H1 (cell line): Measurements from ENCODE around the gene FBXL17. TPM values are rescaled to one million over a fixed set of nuclear protein-coding genes. Genes with fewer than 3 reads are reported as not detected.

Experiments used
- ATF3 ChIP-seq: IDR thresholded peaks from 2 replicates; pipeline ENCODE4 v1.6.1; 2011; ENCODE audit warnings: low read depth, mild to moderate bottlenecking, low read length; ENCODE audit not compliant: insufficient read depth
- CTCF ChIP-seq, 3 experiments: IDR thresholded peaks; 1 replicate in 2 of 3; 2 replicates in 1 of 3; pipeline versions ENCODE4 v1.5.1 to v1.6.1; 2011; ENCODE audit warnings: low read length in 3 of 3, mild to moderate bottlenecking in 3 of 3, inconsistent platforms in 2 of 3, low read depth in 1 of 3, moderate library complexity in 1 of 3; ENCODE audit not compliant: insufficient read depth in 1 of 3; ENCODE audit errors: control extremely low read depth in 1 of 3
- FOSL1 ChIP-seq: IDR thresholded peaks from 2 replicates; pipeline ENCODE4 v1.6.1; 2011; ENCODE audit warnings: mild to moderate bottlenecking, low read depth, low read length, moderate library complexity; ENCODE audit not compliant: insufficient read depth
- polyA plus RNA-seq, 7 experiments: library from polyadenylated mRNA; depleted of rRNA in 3 of 7; stranded (reverse) in 5 of 7; unstranded in 2 of 7; fragments of >200 nt in 5 of 7; fragments of 200-250 nt in 2 of 7; gene quantifications; 1 replicate in 5 of 7; 2 replicates in 1 of 7; 4 replicates in 1 of 7; pipeline versions ENCODE4 v1.2.1 to v1.2.3, GENCODE V29; 2011 to 2013; ENCODE audit warnings: missing spikeins in 2 of 7, mixed read lengths in 2 of 7
- total RNA-seq: library from RNA; stranded (reverse); fragmentation: NEBNext Ultra II Directional; extraction: Animal tissue kit (Norgen Biotek cat#: 25700); gene quantifications from 2 replicates; pipeline ENCODE4 v1.2.1, GENCODE V29; 2021

The FBXL17 gene
- total and polyA plus RNA-seq, 2 of the 8 experiments (the other 6 are each of a cell fraction or from before 2014, with no cell fraction given), result 0.35 to 4.3 TPM

DNA sequence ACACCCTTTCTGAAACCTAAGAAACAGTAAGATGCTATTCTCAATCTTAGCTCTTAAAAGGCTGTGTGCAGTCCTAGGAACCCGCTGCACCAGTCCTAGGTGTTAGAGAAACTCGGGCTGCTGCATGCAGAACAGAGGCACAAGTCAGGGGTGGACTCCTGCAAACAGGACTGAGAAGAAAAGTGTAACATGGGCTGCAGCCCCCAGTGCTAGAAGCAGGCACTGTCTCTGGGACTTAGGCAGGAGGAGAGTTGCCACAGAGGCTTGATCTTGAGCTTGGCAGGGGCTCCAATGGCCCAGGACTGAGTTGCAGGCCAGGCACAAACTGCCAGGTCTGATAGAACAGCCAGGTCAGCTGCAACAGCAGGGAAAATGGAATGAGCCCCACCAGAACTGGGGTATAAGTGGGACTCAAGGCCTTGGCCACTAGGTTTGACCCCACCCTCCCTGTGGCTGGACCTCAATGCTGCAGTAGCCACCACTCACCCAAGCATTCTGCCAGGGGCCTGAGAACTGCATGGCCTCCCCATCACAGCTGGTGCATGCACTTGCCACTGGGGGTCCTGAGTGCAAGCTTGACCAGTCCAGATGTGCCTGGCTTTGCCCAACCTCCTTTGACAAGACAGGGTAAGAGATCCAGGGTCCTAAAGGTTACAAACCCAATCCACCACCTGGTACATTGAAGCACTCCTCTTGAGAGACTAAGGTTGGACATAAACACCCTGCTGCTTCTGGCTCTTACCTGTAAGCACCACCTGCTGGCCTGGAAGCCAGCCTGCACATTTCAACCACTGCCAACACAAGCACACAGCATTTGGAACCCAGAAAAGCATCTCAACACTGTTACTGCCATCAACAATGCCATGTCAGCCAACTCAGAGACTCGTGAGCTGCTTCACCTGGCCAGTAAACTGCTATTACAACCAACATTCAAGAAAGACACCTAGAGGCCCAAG lies 103.3 kb downstream of the FBXL17 start (continued):
- TF ChIP-seq CTCF (IDR thresholded peaks at IDR 0.05; ENCODE audit: control extremely low read depth in 1 of 3, insufficient read depth in 1 of 3, low read depth in 1 of 3, low read length in 3 of 3), result peak; percentile 11 to 50 (median 34); a peak in 2 of 4 replicates
- TF ChIP-seq FOSL1, result no peak
- no peak for TF ChIP-seq ATF3
